HEK293 (cell line): ENCODE measurements around the gene KLRD1.

Experiments used
- FEZF1 ChIP-seq: fragments of 450-650 bp; formaldehyde crosslinking; IDR thresholded peaks from 2 replicates; pipeline ENCODE4 v1.5.1; 2016; ENCODE audit warnings: missing biosample characterization, missing genetic modification characterization
- KLF9 ChIP-seq: fragments of 450-650 bp; formaldehyde crosslinking; IDR thresholded peaks from 2 replicates; pipeline ENCODE4 v1.5.1; 2016; ENCODE audit warnings: missing biosample characterization, missing genetic modification characterization, low read depth
- TRIM28 ChIP-seq: IDR thresholded peaks from 2 replicates; pipeline ENCODE4 v1.6.1; 2011; ENCODE audit warnings: low read length, control low read depth, borderline replicate concordance
- ZFP37 ChIP-seq: fragments of 450-650 bp; formaldehyde crosslinking; IDR thresholded peaks from 2 replicates; pipeline ENCODE4 v1.5.1; 2016; ENCODE audit warnings: missing biosample characterization, missing genetic modification characterization
- ZNF112 ChIP-seq: fragments of 450-650 bp; formaldehyde crosslinking; IDR thresholded peaks from 2 replicates; pipeline ENCODE4 v1.5.0; 2017; ENCODE audit warnings: missing biosample characterization, missing genetic modification characterization
- ZNF266 ChIP-seq: fragments of 450-650 bp; formaldehyde crosslinking; IDR thresholded peaks from 2 replicates; pipeline ENCODE4 v1.5.1; 2016; ENCODE audit warnings: missing biosample characterization, missing genetic modification characterization, low read depth
- ZNF324 ChIP-seq: fragments of 450-650 bp; formaldehyde crosslinking; IDR thresholded peaks from 2 replicates; pipeline ENCODE4 v1.5.1; 2016; ENCODE audit warnings: missing biosample characterization, missing genetic modification characterization
- ZNF366 ChIP-seq: fragments of 450-650 bp; formaldehyde crosslinking; conservative IDR thresholded peaks from 2 replicates; pipeline ENCODE4 v1.5.1; 2016; ENCODE audit warnings: missing biosample characterization, missing genetic modification characterization
- ZNF585B ChIP-seq: fragments of 450-650 bp; formaldehyde crosslinking; IDR thresholded peaks from 2 replicates; pipeline ENCODE4 v1.5.1; 2016; ENCODE audit warnings: missing biosample characterization, missing genetic modification characterization
- ZSCAN4 ChIP-seq: fragments of 450-650 bp; formaldehyde crosslinking; IDR thresholded peaks from 2 replicates; pipeline ENCODE4 v1.5.1; 2017; ENCODE audit warnings: missing biosample characterization, missing genetic modification characterization
- TF ChIP-seq, protein P1 (sequence below): fragments of 450-650 bp; formaldehyde crosslinking; IDR thresholded peaks from 2 replicates; pipeline ENCODE4 v1.5.1; 2016; ENCODE audit warnings: missing biosample characterization, missing genetic modification characterization

DNA sequence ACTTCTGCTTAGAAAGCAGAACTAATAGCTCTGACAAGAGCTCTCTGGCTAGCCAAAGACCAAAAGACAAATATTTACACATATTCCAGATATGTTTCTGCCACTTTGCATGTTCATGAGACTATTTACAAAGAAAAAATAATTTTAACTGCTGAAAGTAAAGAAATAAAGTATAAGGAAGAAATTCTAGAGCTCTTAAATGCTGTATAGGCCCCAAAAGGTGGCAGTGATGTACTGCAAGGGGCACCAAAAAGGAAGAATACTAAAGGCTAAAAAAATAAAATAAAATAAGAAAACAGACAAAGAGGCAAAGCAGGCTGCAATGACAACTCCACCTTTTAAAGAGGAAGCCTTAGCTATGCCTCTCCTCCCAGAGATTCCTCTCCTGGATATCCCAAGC, 59.2 kb downstream of the KLRD1 start:
- TF ChIP-seq, protein P1, sequence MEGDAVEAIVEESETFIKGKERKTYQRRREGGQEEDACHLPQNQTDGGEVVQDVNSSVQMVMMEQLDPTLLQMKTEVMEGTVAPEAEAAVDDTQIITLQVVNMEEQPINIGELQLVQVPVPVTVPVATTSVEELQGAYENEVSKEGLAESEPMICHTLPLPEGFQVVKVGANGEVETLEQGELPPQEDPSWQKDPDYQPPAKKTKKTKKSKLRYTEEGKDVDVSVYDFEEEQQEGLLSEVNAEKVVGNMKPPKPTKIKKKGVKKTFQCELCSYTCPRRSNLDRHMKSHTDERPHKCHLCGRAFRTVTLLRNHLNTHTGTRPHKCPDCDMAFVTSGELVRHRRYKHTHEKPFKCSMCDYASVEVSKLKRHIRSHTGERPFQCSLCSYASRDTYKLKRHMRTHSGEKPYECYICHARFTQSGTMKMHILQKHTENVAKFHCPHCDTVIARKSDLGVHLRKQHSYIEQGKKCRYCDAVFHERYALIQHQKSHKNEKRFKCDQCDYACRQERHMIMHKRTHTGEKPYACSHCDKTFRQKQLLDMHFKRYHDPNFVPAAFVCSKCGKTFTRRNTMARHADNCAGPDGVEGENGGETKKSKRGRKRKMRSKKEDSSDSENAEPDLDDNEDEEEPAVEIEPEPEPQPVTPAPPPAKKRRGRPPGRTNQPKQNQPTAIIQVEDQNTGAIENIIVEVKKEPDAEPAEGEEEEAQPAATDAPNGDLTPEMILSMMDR (tag by site-specific recombination) = peak; percentile 74
- TF ChIP-seq ZNF585B (tag by site-specific recombination) = no peak
- no peak for TF ChIP-seq ZNF266 (tag by site-specific recombination)
- TF ChIP-seq ZNF324 = no peak
- no peak for TF ChIP-seq TRIM28
- TF ChIP-seq FEZF1 (tag by site-specific recombination) = no peak
- TF ChIP-seq KLF9 (tag by site-specific recombination) = no peak
- no peak for TF ChIP-seq ZNF366
- TF ChIP-seq ZFP37 (tag by site-specific recombination) = no peak
- TF ChIP-seq ZNF112 (tag by site-specific recombination) = no peak
- no peak for TF ChIP-seq ZSCAN4 (tag by site-specific recombination)
